Hematopoietic multipotent progenitor cell treated with erythropoietin and hydrocortisone succinate and interleukin-3 and kit ligand, for 6 days (in vitro differentiated cells): ENCODE measurements around the gene COMMD3.

Experiments used
- DNase-seq: peaks from one replicate; pipeline ENCODE4 v3.0.0-alpha.2; 2015

Gene COMMD3

GRCh38 chr10:22368981-22369380 lies 52.8 kb downstream of the COMMD3 start:
- DNase-seq: no peak

- peak; percentile 37 for DNase-seq
These were observed 53.4 kb downstream of the COMMD3 start for GRCh38 chr10:22369434-22370072.
